ENCODE data around the gene IDE.

DNA sequence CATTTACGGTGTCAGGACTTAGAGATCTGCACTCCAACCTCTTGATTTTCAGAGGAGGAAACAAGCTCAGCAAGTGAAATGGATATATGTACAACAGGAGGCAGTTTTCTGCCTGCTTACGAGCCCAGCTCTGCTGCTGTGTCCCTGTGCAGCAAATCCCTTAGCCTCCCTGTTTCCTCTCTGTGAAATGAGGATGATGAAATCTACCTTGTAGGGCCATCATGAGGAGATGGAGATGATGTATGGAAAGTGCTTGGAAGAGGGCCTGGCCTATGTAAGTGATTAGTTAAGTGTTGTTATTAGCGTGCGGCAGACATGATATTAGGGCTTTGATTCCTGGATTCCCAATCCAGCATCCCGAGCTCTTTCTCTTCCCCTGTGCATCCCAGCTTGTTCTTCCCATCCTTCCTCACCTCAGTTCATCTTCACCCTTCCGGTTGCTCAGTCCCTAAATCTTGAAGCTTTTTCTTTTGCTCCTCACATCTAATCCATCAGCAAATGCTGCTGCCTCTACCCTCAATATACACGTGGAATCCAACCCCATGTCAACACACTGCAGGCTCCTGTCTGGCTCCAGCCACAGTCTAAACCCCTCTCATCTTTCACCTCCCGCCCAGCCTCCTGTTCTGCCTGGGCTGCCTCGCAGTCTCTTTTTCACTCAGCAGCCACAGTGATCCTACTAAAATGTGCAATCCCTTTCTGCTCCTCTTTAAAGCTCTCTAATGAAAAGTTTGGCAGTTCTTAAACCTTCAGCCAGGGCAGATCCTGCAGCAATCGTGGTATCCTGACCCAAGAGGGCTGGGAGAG, 169.1 kb downstream of the IDE start:
- TF ChIP-seq EZH2 (IDR thresholded peaks at IDR 0.05; ENCODE audit: insufficient read depth, poor library complexity, severe bottlenecking), result no peak
- TF ChIP-seq EZH2phosphoT487 (IDR thresholded peaks at IDR 0.05; ENCODE audit: insufficient read depth, low read depth), result no peak

Measured in GM23248 (cell line).